MV-4-11 (cell line): Measurements from ENCODE around the gene SHB.

ENCODE experiments used
- DNase-seq: peaks from one replicate; lab custom pipeline; 2025; lab: John Stamatoyannopoulos, UW

The SHB gene

GRCh38 chr9:38042626-38043357 lies 26.2 kb downstream of the SHB start:
- no peak for DNase-seq

- no peak for DNase-seq
Observed at GRCh38 chr9:38041564-38042243, 27.3 kb downstream of the SHB start.

GRCh38 chr9:38039907-38040682 lies 28.9 kb downstream of the SHB start:
- DNase-seq = no peak

GRCh38 chr9:38039090-38039906 lies 29.7 kb downstream of the SHB start:
- DNase-seq = peak; percentile 64

- peak; percentile 56 for DNase-seq
Observed at GRCh38 chr9:38038307-38039089, 30.5 kb downstream of the SHB start.

- no peak for DNase-seq
Observed at GRCh38 chr9:38037981-38038306, 31.1 kb downstream of the SHB start.

- no peak for DNase-seq
Observed at GRCh38 chr9:38036359-38037084, 32.5 kb downstream of the SHB start.

GRCh38 chr9:38035873-38036272 lies 33.2 kb downstream of the SHB start:
- peak; percentile 54 for DNase-seq

- DNase-seq = no peak
Observed at GRCh38 chr9:38033941-38034340, 35.1 kb downstream of the SHB start.

- no peak for DNase-seq
Observed at GRCh38 chr9:38032266-38033110, 36.5 kb downstream of the SHB start.

- no peak for DNase-seq
Observed at GRCh38 chr9:38031594-38031993, 37.4 kb downstream of the SHB start.

GRCh38 chr9:38030658-38031057 lies 38.4 kb downstream of the SHB start:
- no peak for DNase-seq

- no peak for DNase-seq
Observed at GRCh38 chr9:38029915-38030638, 39.0 kb downstream of the SHB start.

- no peak for DNase-seq
Observed at GRCh38 chr9:38027714-38028113, 41.3 kb downstream of the SHB start.

- DNase-seq = no peak
Observed at GRCh38 chr9:38026840-38027527, 42.0 kb downstream of the SHB start.

GRCh38 chr9:38026021-38026809 lies 42.8 kb downstream of the SHB start:
- DNase-seq = peak; percentile 43

GRCh38 chr9:38025166-38025565 lies 43.9 kb downstream of the SHB start:
- no peak for DNase-seq
